ENCODE results near the gene RPL35.

RPL35 gene

DNA sequence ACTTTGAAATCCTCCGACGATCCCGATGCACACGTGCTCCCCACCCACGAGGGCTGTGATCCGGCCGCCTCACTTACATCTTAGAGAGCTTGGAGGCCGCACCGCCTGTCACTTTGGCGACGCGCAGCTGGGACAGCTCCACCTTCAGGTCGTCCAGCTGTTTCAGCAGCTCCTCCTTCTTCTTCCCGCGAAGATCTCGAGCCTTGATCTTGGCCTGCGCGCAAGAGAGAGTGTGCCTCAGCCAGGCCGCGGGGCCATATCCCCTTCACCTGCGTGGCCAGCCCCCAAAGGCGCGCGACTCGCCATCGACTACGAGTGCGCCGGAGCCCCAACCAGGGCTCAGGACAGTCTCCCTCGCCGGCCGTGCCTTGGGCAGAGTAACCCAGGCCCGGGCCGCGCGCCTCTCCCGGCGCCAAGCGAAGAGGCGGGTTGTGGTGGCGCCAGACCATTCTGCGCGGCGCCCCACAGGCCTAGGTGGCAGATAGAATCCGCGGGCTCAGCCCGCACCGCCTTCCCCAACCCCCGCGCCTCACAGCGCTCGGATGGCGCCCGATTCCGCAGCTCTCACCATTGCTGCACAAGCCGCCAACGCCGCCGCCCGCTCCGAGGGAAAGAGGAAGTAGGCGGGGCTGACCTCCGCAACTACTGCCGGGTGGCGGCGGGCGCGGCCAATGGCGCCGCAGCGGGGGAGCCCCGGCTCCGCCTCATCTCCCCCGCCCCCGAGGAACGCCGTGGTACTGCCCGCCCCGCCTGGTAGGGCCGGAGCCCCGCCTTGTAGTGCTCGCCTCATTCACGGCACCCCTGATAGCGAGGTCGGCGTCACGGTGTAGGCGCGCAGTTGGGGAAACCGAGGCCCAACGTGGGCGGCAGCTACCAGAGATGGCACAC is at the start of gene RPL35, which contains the start of gene ARPC5L:
Gene RPL35, minus strand, starts transcription at position 616 of the 888 bp plus-strand sequence. Its CDS starts 45 bp downstream, at position 571.
Gene ARPC5L, plus strand, starts transcription at position 789 of the 888 bp plus-strand sequence. CDS start 7,161 bp downstream, outside the sequence.
- peak; percentile 93 for DNase-seq

DNA sequence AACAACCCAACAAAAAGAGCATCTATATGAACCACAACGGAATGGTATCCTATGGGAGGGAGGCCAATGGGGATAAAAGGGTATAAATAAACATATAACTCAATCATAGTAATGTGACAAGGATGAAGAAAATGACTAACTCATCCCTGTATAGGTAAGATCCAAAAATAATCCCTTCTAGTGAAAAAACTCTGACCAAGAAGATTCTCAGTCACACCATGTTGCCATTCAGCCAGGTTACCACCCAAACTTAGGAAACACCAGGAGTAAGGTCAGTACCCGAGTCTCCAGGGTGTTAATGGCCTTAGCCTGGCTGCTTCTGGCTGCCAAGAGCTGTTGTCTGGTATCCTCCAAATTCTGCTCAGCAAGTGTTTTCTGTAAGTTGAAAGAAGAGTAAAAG is 46.3 kb upstream of the RPL35 start:
- no peak for DNase-seq

DNA sequence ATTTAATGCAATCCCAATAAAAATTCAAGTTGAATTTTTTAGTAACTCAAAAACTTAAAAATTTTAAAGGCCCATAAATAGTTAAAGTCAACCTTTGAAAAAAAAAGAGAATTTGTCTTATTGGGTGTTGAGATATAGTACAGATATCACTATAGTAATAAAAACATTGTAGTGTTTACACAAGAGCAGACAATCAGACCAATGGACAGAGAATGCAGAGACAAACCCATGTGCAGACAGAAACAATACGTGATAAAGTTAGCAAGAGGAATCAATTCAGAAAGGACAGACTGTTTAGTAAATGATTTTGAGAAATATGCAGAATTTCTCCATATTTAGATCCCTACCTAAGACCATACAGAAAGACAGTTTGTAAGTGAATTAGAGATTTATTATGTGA is 45.2 kb upstream of the RPL35 start:
- DNase-seq: no peak

DNA sequence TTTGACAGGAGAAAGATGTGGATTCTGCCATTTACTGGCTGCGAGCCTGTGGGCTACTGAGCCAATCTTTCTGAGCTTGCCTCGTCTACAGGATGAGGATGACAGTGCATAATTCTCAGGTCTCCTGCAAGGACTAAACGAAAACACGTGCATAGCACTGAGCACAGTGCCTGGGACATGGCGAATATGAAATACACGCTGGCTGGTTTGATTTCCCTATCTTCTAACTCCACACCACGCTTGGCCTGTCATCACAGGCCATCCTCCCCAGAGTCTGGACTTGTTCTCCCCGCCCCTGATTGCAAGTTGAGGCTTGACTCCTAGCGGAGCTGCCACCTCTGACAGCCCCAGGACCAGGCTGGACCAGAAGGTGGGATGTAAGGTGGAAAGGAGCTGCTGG is 38.1 kb upstream of the RPL35 start:
- no peak for DNase-seq

DNA sequence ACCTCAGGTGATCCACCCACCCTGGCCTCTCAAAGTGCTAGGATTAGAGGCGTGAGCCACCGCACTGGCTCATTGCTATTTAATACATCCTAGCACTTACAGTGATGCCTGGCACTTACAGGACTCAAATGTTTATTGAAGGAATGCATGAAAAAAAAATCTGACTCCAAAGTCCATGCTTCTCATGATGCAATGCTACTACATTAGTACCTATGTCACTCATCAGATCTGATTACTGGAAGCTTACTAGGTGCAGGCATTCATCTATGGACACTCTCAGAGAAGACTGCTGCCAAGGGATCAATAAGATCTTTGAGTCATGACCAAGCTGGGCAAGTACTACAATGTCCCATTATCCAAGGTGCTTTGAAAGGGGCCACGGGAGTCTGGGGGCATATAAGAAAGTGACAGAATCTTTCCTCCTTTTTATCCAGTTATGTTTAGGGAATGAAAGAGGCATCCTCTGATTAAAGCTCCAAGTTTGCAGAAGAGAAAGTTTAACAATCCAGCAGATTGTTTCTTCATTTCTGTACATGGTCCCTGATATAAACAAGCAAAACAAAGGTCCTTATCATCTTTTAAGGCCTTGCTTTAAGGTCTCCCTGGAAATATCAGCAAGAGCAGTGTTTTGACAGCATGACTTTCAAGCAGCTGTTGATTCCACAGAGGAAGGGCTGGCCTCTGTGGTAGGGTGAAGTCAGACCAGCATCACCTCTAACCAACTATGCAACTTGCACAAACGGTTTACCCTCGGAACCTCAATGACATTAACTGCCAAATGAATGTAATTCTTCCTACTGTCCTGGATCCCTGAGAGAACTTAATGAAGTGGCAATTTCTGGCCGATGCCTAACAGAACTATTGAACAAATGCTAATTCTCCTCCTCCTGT is 36.1 kb upstream of the RPL35 start:
- no peak for DNase-seq

DNA sequence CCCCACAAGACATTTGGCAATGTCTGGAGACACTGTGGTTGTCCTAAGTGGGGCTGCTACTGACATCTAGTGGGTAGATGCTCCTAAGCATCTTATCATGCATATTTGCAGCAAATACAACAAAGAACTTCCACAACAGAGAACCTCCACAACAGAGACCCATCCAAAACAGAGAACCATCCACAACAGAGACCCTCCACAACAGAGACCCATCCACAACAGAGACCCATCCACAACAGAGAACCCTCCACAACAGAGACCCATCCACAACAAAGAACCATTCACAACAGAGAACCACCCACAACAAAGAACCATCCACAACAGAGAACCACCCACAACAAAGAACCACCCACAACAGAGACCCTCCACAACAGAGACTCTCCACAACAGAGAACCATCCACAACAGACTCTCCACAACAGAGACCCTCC is 33.0 kb upstream of the RPL35 start:
- peak; percentile 39 for DNase-seq

DNA sequence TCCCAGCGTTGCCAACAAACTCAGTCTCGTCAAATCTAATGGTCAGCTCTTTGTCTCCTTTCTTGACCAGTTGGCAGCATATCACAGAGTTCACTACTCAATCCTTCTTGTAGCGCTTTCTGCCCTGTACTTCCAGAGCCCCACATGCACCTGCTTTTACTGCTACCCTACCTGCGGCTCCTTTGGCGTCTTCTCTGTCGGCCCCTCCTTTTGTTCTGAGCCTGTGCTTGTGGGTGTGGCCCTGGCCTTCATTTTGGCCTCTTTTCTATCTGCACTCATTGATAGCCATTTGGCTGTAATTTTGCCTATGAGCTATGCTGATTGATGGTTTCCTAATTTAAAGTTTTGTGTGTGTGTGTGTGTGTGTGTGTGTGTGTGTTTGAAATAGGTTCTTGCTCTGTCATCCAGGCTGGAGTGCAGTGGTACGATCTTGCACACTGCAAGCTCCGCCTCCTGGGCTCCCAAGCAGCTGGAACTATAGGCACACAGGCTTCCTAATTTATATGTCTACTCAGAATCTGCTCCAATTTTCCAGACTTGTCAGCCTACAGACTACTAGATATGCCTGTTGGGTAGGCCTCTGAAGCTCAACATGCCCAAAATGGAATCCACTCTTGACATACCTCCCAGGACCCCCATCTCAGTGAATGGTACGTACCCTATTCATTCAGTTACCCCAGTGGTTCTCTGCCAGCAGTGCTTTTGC is 32.4 kb upstream of the RPL35 start:
- no peak for DNase-seq

DNA sequence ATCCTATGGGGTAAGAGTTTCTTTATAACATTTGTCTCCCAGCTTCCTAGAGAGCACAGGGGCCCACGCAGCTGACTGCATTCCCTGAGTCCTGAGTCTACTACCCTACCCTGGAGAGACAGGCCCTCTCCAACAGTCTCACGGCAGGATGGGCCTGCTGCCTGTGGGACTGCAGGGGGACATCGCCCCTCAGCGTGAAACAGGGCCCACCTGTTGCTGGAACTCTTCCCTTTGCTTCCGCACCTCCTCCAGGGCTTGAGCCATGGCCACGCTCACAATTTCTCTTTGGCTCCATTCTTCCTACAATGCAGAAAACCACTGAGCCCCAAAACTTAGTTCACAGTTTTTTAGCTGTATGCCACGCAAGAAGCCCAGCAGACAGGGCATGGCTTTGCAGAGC is 28.4 kb upstream of the RPL35 start:
- no peak for DNase-seq

DNA sequence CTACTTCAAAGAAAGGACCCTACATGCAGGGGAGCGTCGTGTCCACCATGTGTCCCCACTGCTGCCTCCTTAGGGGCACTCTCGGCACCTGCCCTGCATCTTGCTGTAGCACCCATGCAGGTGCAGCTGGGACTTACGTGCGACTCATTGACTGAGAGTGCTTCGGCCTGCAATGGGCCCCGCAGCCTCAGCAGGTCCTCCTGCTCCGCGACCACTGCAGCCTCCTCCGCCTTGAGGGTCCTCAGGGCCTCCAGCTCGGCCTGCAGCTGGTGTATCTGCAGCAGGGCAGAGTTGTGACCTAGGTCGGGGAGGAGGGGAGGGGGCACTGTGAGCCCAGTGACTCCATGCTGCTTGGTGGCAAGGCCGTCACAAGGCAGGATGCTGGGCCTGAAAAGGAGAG is 27.2 kb upstream of the RPL35 start:
- no peak for DNase-seq

DNA sequence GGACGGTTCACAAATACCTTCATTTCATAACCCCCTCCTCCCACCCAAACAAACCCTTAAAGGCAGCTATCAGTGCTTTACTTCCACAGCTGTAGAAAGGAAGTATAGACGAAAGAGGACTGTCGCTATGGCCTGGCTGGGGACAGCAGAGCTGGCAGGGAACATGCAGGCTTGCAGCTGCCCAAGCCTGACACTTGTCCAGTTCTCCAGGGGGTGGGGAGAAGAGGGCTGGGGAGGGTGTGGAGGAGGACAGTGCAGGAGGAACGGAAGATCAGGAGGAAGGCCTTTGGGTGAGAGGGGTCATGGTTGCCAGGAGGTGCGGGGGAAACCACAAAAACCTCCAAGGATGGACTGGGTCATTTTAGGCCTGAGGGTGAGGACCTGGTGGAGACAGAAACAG is 26.1 kb upstream of the RPL35 start:
- no peak for DNase-seq

DNA sequence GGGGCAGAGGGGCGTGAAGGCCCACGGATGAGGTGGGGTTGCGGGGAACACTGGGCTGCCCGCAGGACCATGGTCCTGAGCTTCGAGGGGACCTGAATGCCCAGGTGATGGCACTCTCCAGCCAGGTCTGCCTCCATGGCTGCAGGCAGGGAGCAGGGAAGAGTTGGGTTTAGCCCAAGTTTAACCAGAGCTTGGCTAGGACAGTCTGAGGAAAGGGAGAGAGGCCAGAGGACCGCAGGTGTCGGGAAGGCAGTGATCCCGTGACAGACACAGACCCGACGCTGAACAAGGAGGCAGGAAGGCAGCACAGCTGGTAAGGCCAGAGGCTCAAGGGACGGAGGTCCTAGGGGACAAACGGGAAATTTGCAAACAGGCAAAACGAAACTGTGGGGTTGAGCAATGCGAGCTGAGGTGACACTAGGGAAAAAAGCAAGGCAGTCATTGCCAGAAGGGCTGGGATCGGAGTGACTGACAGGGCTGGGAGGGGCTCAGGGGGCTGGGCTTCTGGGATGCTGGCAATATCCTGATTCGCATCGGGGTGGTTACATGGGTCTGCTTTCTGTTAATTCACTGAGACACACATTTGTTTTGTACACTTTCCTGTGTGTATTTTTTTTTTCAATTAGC is 25.2 kb upstream of the RPL35 start:
- no peak for DNase-seq

DNA sequence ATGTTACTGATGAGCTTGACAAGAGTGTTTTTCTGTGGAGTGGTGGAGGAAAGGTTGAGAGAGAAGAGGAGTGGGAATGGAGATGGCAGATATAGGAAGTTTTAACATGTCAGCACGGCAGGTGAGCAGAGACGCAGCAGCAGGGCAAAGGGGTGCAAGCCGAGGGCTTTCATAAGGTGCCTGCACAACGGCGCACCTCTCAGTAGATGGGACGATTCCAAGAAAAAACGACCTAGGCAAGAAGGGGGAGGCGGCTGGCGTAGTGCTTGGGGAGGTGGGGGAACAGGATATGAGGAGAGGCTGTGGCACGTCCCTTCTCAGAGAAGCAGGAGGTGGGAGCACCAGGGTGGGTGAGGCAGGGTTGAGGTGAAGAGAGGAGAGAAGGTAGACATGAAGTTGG is 24.7 kb upstream of the RPL35 start:
- DNase-seq: no peak

DNA sequence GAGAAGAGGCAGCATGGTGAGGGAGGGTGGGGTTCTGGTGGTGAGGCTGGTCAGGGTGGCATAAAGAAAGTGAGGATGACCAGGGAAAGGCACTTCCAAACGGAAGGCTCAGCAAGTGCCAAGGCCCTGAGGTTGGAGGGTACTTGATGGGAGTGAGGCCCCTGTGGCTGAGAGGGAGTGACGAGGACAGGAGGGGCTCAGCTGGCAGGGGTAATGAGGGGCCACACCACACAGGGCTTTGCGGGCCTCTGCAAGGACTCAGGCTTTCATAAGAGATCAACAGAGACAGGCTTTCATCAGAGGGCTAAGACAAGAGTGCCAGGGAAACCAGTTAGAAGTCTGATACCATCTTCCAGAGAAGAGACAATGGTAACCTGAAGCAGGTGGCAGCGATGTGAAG is 23.8 kb upstream of the RPL35 start:
- DNase-seq: no peak

DNA sequence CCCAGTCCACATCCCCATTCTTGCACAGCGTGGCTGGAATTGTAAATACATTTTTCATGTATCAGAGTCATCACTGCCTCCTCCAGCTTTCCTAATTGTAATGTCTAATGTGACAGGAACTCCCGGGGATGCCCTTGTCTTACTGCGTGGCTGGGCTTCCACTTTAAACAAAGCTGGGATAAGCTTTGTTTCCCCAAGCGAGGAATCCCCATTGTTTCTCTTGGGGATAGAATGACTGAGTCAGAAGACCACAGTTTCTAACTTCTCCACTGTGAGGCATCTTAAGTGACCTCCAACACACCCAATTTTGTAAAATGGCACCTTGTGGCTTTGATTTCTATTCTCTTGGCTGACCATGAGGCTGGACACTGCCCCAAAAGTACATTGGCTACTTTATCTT is 22.6 kb upstream of the RPL35 start:
- DNase-seq: no peak

DNA sequence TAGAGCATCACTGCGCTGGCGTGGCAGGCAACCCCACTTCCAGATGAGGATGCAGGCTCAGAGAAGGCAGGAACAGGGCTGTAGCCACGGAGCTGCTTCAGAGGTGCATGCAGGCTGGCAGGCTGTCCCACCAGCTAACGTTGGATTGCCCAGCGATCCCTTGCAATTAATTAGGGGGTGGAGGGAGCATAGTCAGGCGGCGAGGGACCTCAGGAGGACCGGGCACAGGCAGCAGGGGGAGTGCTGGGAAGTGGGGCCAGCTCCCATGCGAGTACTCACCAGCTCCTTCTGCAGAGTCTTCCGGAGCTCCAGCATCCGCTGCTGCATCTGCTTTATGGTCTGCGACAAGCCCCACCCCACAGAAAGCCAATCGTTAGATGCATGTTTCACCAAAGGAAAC is 20.5 kb upstream of the RPL35 start:
- no peak for DNase-seq

DNA sequence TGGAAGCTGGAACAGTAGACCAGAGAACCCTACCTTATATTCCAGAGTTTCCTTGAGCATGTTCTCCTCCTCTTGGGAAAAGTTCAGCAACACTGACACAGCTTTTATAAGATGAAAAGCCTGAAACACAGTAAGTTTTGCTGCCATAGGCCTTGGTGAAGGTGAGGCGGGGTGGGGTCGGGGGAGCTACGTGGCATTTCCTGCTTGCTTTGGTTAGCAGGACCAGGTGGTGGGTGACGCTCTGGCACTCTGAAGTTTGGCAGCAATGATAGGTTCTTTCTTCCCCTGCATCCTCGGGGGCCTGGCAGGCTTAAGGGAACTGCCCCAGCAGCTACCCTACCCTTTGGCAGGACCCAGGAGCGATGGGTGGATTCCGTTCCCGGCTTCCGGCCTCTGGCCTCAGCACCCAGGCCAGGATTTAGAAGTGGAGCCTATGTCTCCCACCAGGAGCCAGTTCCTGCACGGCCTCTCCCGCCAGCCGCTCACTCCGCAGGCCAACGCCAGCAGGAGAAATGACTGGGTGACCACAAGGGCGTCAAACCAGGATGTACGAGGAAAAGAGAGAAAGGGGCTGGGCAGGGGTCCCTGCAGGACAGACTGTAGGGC is 19.5 kb upstream of the RPL35 start:
- DNase-seq: no peak

DNA sequence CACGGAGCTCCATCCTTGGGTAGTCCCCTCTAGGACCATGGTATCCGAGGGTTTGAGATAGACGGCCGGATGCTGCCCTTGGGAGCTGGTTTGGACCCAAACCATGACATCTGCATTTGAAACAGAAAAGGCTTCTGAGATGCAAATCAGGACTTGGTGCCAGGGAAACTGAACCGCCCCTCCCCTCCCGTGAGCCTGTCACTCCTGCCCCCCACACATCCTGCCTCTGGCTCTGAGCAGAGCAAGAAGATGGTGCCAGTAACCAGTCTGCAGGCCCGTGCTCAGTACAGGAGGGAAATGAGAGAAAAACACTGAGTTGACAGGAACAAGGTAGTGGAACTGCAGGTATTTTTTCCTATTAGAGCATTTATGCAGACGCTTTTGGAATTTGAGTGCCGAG is 18.7 kb upstream of the RPL35 start:
- no peak for DNase-seq

DNA sequence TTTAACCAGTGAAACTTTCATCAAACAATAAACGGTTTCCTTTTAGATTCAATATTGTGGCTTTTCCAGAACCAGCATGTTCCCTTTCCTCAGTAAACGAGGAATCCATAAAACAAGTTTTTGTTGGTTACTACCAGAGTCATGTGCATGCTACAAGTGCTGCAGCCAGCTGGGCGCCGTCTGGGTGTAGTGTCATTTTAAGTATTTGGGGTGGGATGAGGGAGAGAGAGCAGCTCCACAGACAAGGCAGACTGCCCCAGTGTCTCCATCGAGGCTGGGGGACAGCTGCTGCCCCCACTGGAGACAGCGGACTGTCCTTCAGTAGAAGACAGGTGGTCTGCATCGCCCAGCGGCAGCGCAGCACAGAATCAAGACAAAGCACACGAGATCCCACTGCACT is 17.5 kb upstream of the RPL35 start:
- no peak for DNase-seq

DNA sequence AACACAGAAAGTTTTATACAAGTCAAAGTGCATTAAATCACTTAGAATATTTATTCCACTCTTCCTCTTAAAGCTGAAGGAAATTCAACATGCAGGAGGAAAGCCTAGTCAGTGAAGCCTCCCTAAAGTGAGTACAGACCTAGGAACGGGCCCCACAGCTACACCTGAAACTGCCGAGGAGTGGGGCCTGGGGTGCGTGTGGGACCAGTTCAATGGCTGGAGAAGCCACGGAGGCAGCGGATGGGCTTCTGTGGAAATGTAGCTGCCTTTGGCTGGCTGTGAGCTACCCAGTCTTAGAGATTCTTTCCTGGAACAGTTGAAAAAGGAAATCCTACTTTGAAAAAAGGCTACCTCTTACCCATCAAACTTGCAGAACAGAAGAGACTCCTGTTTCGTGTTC is 16.8 kb upstream of the RPL35 start:
- no peak for DNase-seq

DNA sequence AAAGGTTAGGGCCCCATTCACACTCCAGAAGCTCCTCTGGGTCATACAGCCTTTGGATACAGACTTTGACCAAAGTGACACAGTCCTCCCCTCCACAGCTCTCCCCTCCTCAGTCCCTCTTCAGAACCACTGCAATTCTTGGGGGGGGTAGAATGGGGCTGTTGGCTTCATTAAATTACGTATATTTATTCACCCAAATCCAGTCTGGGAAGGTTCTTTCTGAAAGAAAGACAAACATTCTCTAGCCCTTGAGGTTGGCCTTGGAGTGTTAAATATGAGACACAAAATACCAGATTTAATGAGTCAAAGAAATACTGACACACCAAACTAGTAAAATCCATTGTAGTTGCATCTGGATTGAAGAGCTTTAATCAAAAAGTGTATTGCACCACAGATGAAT is 16.3 kb upstream of the RPL35 start:
- DNase-seq: no peak

DNA sequence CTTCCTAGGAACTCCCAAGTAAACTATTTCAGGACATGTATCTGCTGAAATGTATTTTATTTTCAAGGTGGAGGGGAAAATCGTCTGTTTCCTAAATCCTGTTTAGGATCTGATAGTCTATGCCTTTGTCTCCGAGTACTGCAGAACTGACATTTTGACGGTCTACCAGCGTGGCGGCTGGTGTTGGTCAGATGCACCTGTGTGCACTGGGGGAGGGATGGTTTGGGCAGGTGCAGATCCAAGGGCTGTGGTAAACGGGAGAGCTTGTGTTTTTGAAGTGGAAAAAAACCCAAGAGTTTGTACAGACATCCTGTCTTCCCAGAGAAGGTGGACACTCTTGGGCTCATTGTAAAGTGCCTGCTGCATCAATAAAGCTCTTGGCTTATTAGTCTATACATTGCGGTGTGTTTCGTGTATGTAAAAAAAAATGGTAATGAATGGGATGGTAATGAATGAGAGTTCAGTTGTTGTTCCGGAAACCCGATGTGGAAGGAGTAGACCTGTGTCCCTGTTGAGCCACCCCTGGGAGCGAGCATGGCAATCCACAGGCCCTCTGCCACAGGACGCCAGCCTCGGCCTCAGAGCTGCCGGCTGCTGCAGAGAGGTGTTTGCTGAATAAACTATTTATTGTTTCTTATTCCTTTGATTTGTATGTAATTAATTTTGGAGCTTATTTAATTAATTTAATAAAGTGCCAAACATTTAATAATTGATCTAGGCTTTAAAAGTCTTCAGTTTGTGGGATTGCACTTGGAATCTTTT is 15.4 kb upstream of the RPL35 start:
- no peak for DNase-seq

Measured in CD4-positive, alpha-beta T cell treated with Interferon gamma for 1 hour (primary cell).